C4-2B (cell line): ENCODE results near the gene ERBB3.

ENCODE experiments used
- ZFX ChIP-seq: fragments of 450-650 bp; IDR thresholded peaks from 2 replicates; pipeline ENCODE4 v1.6.1; 2017
- TF ChIP-seq, protein P1 (sequence below): fragments of 450-650 bp; conservative IDR thresholded peaks from 2 replicates; pipeline ENCODE4 v1.5.1; 2017; ENCODE audit warnings: mild to moderate bottlenecking

DNA sequence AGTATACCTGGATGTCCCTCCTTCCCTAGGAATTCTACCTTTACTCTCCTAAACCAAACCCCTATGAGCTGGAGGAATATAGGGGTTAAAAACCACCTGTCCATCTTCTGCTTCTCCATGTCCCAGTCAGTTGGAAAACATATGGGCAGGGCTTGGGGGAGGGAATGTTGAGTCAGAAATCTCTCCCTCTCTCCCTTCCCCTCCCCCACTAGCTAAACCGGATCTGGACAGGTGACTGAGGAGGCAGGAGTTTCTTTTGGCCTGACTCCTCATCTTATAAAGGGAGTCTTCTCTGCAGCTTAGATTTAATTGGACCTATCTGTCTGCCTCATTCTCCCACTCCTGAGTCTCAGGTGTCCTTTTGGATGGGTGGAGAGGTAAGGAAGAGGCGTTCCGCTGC lies 6.1 kb downstream of the ERBB3 start:
- TF ChIP-seq, protein P1, sequence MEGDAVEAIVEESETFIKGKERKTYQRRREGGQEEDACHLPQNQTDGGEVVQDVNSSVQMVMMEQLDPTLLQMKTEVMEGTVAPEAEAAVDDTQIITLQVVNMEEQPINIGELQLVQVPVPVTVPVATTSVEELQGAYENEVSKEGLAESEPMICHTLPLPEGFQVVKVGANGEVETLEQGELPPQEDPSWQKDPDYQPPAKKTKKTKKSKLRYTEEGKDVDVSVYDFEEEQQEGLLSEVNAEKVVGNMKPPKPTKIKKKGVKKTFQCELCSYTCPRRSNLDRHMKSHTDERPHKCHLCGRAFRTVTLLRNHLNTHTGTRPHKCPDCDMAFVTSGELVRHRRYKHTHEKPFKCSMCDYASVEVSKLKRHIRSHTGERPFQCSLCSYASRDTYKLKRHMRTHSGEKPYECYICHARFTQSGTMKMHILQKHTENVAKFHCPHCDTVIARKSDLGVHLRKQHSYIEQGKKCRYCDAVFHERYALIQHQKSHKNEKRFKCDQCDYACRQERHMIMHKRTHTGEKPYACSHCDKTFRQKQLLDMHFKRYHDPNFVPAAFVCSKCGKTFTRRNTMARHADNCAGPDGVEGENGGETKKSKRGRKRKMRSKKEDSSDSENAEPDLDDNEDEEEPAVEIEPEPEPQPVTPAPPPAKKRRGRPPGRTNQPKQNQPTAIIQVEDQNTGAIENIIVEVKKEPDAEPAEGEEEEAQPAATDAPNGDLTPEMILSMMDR, result no peak
- no peak for TF ChIP-seq ZFX
